HG03135 (cell line): ENCODE results near the gene YIPF2.
"Not testable (repeated sequence)": the region's sequence is repeated elsewhere in the genome, so short reads cannot be mapped to it uniquely, and the experiment has no call there.

Experiments used
- ATAC-seq: cut with Tn5 transposase; IDR thresholded peaks from one replicate; pipeline ENCODE4 v1.9.1; 2021; ENCODE audit warnings: mild to moderate bottlenecking, moderate library complexity; ENCODE audit not compliant: unreplicated experiment

YIPF2 gene

GRCh38 chr19:10877608-10878007 is 50.8 kb downstream of the YIPF2 start:
- not testable (repeated sequence) for ATAC-seq

- peak; percentile 44 for ATAC-seq
These were observed 51.8 kb downstream of the YIPF2 start for GRCh38 chr19:10876459-10877240.

- no peak for ATAC-seq
These were observed 54.4 kb downstream of the YIPF2 start for GRCh38 chr19:10874024-10874423.

GRCh38 chr19:10872546-10873107 is 55.8 kb downstream of the YIPF2 start:
- no peak for ATAC-seq
